ENCODE results near the gene YIPF7. TPM values are rescaled to one million over a fixed set of nuclear protein-coding genes. Genes with fewer than 3 reads are reported as not detected.
A peak's percentile ranks its signal among the peaks of the same experiment; 100 is the strongest.

YIPF7 gene
- total RNA-seq = 1 to 10 TPM; 1.4 TPM

GRCh38 chr4:44651425-44651824 is at the start of gene YIPF7:
Gene YIPF7 (minus strand): TSS chr4:44651625. CDS start chr4:44650100, 1,525 bp downstream.
- peak within 1 kb of the TSS in 1 of 2 donors; percentile 46 for H3K27ac ChIP-seq

GRCh38 chr4:44701037-44701436 is 49.6 kb upstream of the YIPF7 start:
- Histone ChIP-seq H3K27ac (no peak overlapping the region), H3K4me3 (no peak overlapping the region), H3K36me3 (peaks cover 29% of the 10 kb centered on the region), H3K9me3 (no peaks in the 10 kb centered on the region), H3K4me1 (peaks cover 0 to 4% of the 10 kb centered on the region in 2 donors), H3K27me3 (no peaks in the 10 kb centered on the region)
- no peak for TF ChIP-seq CTCF (IDR thresholded peaks at IDR 0.05)
- no peak for DNase-seq (ENCODE audit: low spot score)

More at GRCh38 chr4:44651425-44651824, at the start of gene YIPF7:
- Histone ChIP-seq H3K4me3 (no peak within 1 kb of the TSS), H3K27me3 (no peaks in the 10 kb centered on the region), H3K9me3 (no peaks in the 10 kb centered on the region), H3K4me1 (no peaks in the 10 kb centered on the region), H3K36me3 (no peaks in the 10 kb centered on the region)
- TF ChIP-seq CTCF (IDR thresholded peaks at IDR 0.05) = no peak
- no peak for DNase-seq (ENCODE audit: low spot score)

GRCh38 chr4:44700427-44700826 is 49.0 kb upstream of the YIPF7 start:
- no peak for TF ChIP-seq CTCF (IDR thresholded peaks at IDR 0.05)
- DNase-seq (ENCODE audit: low spot score) = no peak
- Histone ChIP-seq H3K4me1 (peaks cover 0 to 4% of the 10 kb centered on the region in 2 donors), H3K27ac (no peak overlapping the region), H3K27me3 (no peaks in the 10 kb centered on the region), H3K36me3 (peaks cover 35% of the 10 kb centered on the region), H3K4me3 (no peak overlapping the region), H3K9me3 (no peaks in the 10 kb centered on the region)

- no peak for TF ChIP-seq CTCF (IDR thresholded peaks at IDR 0.05)
- no peak for DNase-seq (ENCODE audit: low spot score)
- peaks cover 48% of the 10 kb centered on the region for H3K36me3 ChIP-seq
Measured at GRCh38 chr4:44684648-44685047, 33.2 kb upstream of the YIPF7 start.

GRCh38 chr4:44679060-44679459 is 27.6 kb upstream of the YIPF7 start:
- Histone ChIP-seq H3K9me3 (no peaks in the 10 kb centered on the region), H3K4me1 (peaks cover 0 to 24% of the 10 kb centered on the region in 2 donors), H3K27ac (peak overlapping the region; percentile 90 to 92), H3K27me3 (no peaks in the 10 kb centered on the region), H3K36me3 (peaks cover 16% of the 10 kb centered on the region), H3K4me3 (peak overlapping the region; percentile 69 to 85)
- DNase-seq (ENCODE audit: low spot score) = no peak
- no peak for TF ChIP-seq CTCF (IDR thresholded peaks at IDR 0.05)

More at GRCh38 chr4:44684648-44685047, 33.2 kb upstream of the YIPF7 start:
- H3K27me3 ChIP-seq = no peaks in the 10 kb centered on the region
- H3K27ac ChIP-seq = no peak overlapping the region
- no peaks in the 10 kb centered on the region for H3K9me3 ChIP-seq
- no peak overlapping the region for H3K4me3 ChIP-seq
- peaks cover 0 to 9% of the 10 kb centered on the region in 2 donors for H3K4me1 ChIP-seq
